NCI-H2171 treated with DMSO at 0.1 percent for 48 hours (cell line): ENCODE results near the gene DCX.

ENCODE experiments used
- DNase-seq: peaks from one replicate; lab custom pipeline; 2025; lab: John Stamatoyannopoulos, UW

Gene DCX

DNA sequence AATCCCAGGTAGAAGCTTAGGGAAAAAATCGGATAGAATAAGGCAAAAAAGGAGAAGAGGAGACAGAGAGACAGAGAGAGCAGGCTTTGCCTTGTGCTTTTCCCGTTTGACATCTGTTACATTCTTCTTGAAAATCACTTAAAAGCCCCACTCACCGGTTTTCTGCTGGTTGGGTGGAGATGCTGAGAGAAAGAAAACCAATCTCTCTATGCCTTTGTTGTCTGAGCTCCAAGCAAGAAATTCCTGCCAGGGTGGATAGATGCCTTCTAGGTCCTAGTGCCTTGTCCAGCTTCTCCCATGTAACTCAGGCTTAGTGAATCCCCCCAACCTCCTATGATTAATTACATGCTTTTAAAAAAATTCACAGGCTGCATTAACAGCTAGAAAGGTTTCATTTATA is at the start of gene DCX:
Gene DCX (minus strand): TSS at position 210 of the 400 bp plus-strand sequence. CDS start 1,794 bp downstream, outside the sequence.
- peak; percentile 77 for DNase-seq

DNA sequence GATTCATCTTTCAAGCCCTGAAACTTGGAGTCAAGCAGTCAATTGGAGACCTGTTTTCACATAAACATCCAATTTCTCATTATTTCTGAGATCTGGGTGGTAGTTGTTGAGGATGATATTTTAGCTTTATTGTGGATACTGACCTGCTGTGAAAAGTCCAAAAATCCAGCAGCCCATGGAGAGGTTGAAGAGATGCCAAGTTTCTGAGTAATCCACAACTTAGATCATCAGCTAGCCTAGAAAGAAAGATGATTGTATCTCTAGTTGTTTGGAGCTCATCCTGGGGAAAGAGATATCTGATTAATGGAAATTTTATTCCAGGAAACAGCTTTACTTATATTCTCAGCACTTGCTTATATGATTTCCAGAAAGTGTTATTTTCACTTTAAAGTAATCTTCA is 48.6 kb upstream of the DCX start:
- no peak for DNase-seq

DNA sequence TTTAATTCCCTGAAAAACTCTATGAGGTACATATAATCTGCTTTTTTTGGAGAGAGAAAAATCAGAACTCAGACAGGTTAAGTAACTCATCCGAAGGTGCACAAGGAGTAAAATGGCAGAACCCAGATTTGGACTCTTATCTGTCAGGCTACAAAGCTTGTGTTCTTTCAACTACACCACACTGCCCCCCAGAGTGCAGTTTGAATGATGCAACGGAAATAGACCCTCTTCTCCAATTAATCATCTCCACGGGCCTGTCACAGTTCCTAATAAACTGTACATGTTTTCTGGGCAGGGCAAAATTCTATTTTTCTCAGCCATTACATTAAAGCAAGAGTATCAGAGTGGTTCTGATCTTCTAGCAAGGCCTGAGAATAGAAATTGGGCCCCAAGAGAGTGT is 35.3 kb upstream of the DCX start:
- DNase-seq, result peak; percentile 46

DNA sequence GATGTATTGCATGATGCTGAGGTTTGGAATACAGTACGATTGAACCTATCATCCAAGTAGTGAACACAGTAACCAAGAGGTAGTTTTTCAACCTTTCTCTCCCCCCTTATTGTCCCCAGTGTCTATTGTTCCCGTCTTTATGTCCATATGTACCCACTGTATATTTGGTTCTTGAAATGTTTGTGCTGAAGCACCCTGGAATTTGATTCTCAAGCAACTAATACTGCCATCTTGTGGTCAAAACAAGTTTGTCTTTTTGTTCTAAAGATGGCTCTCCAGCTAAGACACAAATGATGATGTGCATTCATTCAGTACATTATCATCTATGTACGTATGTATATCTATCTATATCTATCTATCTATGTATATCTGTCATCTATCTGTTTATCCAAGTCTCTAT is 33.5 kb upstream of the DCX start:
- peak; percentile 70 for DNase-seq

DNA sequence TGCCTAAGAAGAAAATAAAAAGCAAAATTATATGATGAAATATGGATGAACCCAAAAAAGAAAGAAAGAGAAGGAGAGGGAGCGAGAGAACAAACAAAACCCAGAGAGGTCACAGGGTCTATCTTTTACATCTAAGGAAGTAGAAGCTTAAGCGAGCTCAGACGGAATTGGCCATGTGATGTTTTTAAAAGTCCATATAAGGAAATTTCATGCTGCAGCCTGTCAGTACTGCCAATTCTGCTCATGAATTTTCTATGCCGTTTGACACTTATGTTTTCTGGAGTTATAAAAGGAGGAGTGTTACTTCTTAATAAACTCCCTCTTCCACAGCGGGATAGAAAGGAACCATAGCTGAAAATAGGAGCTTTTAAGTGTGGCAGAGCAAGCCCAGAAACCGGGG is 32.9 kb upstream of the DCX start:
- peak; percentile 20 for DNase-seq

DNA sequence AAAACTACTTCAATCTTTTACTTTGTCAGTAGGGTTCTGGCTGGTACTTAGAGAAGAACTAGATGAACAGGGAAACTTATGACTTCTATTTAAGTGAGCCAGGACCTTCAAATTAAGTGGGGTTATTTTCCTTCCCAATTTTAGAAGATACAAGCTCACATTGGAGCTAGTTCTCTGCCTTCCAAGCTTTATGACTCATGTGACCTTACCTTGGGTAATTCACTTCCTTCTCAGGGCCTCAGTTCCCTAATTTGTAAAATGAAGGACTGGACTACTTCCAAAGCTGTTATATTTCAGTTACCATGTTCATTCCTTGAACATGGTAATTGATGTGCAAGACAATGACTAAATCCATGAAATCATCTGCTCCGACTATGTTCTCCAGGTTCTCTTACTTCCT is 32.0 kb upstream of the DCX start:
- no peak for DNase-seq

DNA sequence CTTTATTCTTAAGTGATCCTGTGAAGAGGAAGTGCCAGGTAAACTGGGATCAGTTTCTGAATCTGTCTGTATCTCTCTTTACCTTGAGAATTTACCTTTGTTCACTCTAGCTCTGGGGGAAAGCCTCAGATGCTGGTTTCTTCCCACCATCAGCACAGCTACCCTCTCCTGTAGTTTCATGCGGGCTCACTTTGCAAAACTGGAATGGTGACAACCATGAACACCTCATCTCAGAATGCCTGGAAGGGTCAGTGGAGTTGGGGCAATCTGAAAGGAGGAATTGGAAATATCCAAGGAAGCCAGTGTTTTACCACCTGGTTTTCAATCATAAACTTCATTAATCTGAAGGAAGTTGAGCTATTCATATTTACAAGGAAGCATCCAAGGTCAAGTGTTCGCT is 30.8 kb upstream of the DCX start:
- DNase-seq, result no peak

DNA sequence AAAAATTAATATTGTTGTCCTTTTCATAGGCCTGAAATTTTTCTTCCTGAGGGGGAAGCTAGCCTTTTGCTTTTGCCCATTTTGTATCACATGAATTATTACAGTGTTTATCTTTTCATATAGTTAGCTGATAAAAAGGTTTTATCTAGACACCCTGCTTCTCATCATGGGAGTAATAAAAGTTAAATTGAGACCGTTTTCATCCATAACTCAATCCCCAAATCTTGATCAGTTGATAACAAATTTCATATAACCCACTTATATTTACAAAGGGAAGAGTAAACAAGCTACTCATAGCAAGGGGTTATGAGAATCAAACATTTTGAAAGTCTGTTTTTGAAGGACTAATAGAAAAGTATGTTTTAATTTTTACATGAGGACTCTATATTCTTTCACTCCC is 23.5 kb upstream of the DCX start:
- DNase-seq, result no peak

DNA sequence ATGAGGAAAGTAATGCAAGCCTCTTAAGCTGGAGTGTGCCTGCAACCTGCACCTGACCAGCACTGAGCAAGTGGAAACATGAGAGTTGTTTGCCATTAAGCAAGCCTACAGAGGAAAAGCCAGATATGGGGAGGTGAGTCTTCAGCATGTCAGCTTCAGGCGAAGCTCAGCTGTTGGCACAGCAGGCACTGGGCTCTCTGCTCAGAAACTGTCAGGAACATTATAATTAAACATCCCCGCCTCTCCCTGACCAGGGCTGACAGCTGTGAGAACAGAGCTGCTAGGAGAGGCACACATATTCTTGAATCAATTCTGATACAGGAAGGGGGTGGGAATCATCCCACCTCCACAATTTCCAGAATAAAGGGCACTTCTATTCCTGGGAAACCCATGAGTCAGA is 19.0 kb upstream of the DCX start:
- peak; percentile 72 for DNase-seq

DNA sequence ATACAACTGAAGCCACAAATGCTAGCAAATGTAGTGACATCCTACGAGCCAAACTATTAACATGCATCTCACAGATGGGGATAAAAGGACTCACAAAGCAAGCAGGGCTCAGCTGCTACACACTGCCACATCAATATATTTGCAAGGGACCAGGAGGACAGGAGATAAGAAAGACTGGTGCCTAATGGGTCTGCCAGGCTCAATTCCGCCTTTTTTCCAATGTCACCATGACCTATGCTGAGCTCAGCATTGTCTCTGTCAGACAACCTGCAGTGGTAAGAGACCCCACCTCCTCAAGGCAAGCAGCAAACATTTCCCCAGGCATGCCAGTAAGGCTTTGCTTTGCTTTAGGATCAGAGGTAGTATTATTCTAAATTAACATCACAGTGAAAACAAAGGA is 435 bp downstream of the DCX start:
- peak; percentile 64 for DNase-seq

DNA sequence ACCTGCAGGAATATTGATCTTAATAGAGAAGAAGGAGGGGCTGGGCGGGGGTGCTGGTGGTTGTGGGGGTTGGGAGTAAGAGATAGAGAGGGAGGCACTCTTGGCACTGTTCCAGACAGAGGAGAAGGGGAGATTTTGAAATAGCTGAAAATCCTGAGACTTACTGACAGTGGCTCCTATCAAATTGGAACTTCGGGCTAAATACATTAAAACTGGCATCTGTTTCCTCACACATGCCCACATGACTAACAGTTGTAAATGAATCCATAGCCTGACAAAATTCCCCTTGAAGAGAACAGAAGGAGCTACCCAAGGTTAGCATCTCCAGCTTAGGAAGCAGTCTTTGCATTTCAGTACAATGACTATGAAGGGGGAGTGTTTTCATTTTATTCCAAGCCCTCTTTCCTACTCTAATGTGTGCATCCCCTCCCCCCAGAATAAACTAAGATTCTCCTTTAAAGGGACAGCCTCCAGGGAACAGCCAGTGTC is 1.4 kb downstream of the DCX start:
- peak; percentile 67 for DNase-seq

DNA sequence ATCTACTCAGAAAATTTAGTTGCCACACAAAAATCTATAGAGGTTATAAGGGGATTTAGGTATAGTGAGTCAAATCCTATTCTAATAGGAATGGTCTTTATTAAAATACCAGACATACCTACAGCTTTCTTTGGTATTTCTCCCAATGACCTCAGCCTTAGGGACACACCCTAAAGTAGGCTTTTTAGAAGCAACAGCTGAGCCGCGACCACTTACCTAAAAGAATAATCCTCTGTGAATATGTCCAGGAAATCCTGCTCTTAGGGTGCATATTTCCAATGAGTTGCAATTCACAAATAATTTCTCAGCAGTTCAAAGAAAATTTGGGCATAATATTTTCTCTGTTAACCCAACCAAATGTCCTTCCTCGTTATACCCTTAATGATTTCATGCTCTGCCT is 2.7 kb downstream of the DCX start:
- no peak for DNase-seq

DNA sequence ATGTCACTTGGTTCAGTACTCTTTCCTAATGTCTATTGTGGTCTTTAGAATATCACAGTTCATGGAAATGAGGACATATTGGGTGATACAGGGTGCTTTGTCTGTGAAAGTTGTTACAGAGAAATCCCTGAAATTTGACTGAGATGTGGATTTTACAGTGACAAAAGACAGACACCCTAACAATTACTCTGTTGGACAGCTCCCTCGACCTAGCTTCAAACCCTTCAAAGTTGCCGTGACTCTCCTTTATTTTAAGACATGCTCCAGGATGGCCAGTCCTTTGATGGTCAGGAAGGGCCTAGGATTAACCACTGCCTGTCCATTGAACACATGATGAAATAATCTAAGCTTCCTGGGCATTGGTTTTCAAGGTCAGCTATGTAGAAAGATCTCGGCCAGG is 4.0 kb downstream of the DCX start:
- no peak for DNase-seq

DNA sequence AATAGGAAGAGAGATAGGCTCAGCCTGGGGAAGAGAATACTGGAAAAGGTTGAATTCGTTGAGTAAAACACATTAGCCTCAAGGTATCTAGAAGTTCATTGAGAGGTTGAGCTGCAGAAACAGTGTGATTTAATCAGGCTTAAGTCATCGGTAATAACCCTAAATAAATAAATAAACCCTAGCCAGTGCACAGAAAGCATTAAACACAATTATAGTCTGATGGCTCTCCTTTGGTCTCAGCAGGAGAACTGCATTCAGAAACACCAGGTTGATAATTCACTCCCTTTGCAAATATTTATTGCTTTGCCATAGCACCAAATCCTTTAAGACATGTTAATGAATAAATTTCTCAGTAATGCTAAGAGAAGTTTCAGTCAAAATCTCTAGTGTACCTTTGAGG is 9.6 kb downstream of the DCX start:
- no peak for DNase-seq

DNA sequence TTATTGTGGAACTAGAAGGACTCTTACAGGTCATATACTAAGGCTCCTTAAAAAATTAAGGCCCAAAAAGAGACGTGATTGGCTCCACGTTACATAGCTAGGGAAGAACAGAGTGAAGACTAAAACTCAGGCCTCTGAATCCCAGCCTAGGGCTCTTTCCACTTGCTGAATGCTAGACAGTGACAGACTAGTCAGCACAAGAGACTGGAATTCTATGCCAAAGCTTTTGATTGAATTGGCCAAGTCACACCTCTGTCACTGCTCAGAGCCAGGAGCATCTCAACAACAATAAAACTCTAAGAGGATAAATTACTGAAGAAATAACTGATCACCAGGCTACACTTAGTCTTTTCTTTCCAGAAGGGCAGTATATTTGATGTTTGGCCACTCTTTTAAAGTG is 16.8 kb downstream of the DCX start:
- no peak for DNase-seq

DNA sequence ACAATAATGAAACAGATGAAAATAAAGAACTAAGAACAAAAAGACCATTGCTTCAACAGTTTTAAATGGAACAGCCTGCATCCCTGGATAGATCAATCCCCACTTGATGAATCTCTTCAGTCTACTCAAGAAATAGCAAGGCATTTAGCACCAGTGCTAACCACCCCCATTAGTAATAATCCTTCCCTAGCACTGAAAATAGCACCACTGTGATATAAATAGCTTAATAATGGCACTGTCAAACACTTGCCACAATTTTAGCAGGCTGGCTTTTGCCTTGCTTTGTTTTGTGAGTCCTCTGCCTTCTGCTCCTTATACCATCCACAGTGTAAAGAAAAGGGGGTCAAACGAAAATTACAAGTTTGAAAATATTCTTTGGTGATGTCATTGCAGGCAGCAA is 17.4 kb downstream of the DCX start:
- no peak for DNase-seq

DNA sequence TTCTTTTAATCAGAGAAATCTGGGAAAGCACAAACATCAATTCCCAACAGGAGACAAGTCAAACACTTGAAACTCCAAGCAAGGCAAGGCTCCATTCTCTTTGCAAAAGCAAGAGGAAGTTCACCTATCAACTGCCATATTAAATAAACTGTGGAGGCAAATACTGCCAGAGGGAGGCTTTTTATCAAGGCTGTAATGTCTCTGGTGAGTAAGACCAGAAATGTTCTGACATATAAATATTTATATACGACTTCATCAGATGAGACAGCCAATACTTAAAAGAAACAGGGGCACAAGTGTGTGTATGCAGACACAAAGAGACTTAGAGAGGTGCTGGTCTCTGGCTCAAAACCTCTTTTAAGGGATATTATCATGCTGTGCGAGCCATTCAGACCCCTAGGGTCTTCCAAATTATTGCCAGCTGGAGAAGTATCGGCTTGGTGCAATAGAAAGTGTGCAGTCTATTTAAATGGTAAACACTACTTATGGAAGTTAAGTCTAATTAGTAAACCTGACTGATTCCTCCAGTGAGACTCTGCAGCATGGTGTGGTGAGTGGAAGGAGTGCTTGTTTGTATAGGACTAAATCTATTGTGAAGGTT is 24.4 kb downstream of the DCX start:
- no peak for DNase-seq

DNA sequence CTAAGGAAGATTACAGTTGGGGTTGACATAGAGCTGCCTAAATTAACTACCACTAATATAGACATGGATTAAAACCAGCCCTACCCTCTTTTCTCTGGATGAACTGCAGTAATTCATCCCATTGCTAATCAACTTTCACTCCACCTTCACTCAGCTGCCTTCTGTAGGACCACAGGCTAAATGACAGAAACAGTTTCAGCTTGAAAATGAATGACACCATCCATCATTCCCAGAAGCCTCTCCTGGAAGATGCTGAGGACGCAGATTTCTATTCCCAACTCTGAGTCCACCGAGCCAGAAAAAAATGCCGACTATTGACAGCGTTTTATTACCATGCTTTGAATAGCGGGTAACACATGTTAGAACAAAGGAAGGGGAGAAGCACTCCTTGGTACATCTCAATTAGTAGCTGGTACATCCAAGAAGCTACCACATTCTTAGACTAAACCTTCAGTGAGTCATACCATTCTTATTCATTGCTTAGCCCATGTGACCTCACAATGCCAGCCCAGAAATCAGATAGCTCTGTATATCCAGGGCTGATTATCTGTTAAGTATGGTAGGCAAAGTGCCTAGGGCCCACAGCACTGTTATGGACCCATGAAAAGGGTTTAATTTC is 25.3 kb downstream of the DCX start:
- DNase-seq, result no peak

DNA sequence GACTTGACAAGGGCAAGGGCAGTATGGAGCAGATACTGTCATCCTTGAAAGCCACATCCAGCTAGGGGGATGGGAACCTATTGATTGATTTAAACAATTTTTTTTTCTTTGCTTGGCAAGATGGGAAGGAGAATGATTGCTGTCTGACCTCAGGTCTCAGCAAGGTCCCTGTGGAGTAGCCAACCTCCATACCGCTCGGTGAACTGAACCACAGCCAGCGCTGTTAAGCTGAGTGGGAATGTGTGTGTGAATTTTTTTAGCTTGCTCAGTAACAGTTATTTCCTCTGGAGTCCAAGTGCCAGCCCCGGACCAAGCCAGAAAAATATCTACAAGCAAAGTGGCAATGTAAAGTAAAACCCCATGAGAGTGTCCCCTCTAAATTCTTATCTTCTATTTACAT is 25.9 kb downstream of the DCX start:
- no peak for DNase-seq

DNA sequence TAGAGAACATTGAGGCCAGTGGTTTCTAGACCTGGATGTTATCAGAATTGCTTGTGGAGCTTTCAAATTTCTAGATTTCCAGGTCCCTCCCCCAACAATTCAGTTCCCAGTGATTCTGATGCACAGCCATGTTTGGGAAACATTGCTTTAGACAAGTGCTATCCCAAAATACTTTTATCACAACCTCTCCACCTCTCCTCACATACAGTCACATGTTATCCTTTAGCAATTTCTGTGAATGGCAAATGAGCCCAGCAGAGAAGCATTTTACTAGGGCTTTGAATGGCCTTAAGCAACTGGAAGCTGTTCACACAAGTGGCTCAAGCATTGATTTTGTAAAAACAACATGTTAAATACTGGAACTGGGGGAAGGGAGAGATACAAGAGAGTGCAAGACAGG is 29.7 kb downstream of the DCX start:
- no peak for DNase-seq

DNA sequence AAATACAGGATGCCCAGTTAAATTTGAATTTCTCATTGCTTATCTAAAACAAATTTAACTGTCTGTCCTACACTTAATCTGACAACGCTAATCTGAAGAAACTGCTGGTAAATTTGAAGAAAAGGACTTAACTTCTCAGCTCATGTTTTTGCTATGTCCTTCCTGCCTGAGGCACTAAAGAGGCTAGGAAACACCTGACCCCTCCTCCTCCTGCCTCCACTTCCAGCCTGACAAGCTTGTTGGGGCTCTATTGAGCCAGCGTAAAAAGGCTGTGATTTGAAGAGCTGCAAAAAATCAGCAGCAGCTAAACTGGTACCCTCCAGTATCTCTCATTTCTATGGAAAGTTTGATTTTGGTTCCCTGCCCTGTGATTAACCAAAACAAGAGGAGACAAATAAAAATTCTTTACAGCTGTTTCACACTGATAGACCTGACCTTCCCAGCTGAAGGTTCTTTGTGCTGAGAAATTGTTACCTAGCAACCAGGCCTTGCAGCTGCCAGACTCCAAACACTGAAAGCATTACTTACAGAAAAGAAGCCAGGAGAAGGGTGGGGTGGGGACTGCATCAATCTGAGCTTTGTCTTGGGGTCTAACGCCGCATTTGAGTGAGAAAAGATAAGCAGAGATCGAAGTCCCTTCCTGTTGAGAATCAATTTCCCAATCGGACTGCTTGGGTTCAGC is 35.0 kb downstream of the DCX start:
- DNase-seq, result peak; percentile 56

DNA sequence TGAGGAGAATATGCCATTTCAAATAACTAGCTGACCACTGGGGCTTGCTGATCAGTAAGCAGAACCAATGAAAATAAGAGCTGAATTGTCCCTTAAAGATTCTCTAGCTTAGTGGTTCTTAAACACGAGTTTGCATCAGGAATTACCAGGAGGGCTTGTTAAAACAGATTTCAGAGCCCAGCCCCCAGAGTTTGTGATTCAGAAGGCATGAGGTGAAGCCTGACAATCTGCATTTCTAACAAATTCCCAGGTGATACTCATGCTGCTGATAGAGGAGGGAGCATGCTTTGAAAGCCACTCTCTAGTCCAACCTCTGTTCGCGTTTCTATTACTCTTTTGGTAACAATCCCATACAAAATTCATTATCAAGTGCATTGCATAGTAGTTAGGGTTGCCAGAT is 35.5 kb downstream of the DCX start:
- DNase-seq, result no peak

DNA sequence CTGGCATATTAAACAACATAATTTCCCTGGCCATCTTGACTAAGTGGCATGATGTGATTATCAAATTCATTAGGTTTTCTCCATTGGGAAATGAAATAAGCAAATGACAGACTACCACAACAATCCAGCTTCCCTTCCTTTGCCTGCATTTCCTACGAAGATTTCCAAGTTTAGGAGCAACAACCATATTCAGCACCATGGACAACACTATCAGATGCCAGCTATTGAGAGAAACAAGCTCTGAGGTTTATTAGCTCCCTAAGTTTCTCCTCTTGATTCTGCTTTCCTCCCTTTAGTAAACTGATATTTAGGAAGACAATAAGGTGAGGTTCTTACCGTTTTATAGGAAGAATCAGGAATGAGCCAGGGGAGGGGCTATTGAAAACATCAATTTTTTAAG is 36.2 kb downstream of the DCX start:
- no peak for DNase-seq

DNA sequence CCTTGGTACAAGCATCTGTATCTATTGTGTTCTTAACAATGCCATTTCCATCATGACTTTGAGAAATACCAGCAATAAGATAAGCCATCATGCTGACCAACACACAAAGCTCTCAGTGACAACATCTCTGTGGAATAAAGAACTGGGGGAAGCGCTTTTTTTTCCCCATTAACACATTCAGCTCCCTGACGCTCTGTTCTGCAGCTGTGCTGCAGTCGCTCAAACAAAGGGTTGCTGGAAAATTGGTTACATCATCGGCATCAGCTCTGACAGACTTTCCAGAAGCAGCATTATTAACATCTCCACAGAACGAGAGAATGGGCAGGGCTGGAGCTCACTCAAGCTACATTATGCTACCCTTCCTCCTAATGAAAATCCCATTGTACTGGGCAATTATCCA is 39.9 kb downstream of the DCX start:
- DNase-seq, result no peak
